Esophagus squamous epithelium (tissue), 4 donors: Measurements from ENCODE around the gene FUCA2.
A peak's percentile ranks its signal among the peaks of the same experiment; 100 is the strongest.

Experiments used
- CTCF ChIP-seq, 6 experiments: fragments of 450-650 bp in 4 of 6; fragments of 200-600 bp in 2 of 6; sonication (generic) in 2 of 6; IDR thresholded peaks; one replicate each; pipeline ENCODE4 v1.5.1; 2016 to 2019; ENCODE audit warnings: antibody characterized with exemption in 6 of 6, mild to moderate bottlenecking in 4 of 6, moderate library complexity in 4 of 6
- POLR2A ChIP-seq, 4 donors: fragments of 450-650 bp; IDR thresholded peaks; one replicate each; pipeline ENCODE4 v1.6.1; 2017; ENCODE audit warnings: antibody characterized with exemption in 4 of 4, mild to moderate bottlenecking in 4 of 4, moderate library complexity in 3 of 4

- TF ChIP-seq CTCF (IDR thresholded peaks at IDR 0.05), result peak in 1 of 6 experiments; percentile 4
- peak in 2 of 4 donors; percentile 19 to 76 for TF ChIP-seq POLR2A (IDR thresholded peaks at IDR 0.05)
These were observed 60.8 kb downstream of the FUCA2 start, which contains the start of the genes ADAT2 and PEX3 for GRCh38 chr6:143450453-143451371.
